ENCODE measurements around the gene PKIB.

Gene PKIB

DNA sequence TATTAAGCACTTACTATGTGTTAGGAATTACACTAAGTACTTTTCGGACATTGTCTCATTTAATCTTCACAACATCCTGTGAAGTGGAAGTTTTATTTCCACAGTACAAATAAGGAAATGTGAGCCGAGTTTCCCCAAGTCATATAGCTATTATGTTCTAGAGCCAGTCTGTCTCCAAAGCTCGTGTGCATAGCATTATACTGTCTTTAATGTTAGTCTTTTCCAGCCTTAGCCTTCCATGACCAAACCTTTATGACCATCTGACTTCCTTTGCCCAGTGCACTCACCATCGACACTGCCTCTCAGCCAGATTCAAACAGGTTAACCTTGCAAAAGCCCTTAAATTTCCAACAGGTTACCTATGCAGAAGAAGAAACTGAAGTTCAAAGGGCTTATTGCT is 55.7 kb downstream of the PKIB start:
- H3K27ac ChIP-seq: no peak overlapping the region
- TF ChIP-seq, protein P1, sequence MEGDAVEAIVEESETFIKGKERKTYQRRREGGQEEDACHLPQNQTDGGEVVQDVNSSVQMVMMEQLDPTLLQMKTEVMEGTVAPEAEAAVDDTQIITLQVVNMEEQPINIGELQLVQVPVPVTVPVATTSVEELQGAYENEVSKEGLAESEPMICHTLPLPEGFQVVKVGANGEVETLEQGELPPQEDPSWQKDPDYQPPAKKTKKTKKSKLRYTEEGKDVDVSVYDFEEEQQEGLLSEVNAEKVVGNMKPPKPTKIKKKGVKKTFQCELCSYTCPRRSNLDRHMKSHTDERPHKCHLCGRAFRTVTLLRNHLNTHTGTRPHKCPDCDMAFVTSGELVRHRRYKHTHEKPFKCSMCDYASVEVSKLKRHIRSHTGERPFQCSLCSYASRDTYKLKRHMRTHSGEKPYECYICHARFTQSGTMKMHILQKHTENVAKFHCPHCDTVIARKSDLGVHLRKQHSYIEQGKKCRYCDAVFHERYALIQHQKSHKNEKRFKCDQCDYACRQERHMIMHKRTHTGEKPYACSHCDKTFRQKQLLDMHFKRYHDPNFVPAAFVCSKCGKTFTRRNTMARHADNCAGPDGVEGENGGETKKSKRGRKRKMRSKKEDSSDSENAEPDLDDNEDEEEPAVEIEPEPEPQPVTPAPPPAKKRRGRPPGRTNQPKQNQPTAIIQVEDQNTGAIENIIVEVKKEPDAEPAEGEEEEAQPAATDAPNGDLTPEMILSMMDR (conservative IDR thresholded peaks at IDR 0.05): no peak
- no peak for TF ChIP-seq ZFX (IDR thresholded peaks at IDR 0.05)

DNA sequence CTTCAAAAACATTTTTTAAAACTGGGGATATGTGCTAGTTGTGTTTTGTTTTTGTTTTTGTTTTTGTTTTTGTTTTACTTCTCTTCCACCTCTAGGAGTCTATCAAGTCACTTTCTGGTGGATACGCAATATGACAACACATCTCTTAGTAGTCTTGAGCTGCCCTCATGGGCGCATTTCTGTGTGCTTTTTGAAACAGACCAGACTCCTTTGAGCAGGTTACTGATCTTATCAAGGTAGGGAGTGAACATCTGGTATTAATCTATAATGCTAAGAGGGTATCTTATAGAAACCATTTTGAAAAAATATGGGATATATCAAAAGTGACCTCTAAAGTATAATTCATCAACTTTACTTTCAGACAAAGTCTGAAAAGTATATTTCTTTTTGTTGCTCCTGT is 56.2 kb downstream of the PKIB start:
- no peak overlapping the region for H3K27ac ChIP-seq
- TF ChIP-seq, protein P1 (conservative IDR thresholded peaks at IDR 0.05): no peak

DNA sequence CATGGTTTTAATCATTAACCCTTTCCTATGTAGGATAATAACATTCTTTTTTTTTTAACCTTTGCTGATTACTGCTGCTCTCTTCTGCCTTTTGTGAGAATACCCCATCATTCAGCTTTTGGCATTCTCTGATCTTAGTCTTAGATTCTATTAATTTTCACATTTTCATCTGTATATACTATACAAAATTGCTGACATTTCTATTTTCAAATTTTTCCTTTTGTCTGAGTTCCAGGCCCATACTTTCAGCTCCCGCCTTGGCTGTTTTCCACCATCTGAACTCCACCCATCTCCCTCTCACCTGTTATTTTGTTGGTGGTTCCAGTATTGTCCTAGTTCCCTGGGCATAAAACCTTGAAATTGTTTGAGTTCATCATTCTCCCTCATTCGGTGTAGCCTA is 59.2 kb downstream of the PKIB start:
- no peak overlapping the region for H3K27ac ChIP-seq
- TF ChIP-seq ZFX (IDR thresholded peaks at IDR 0.05): no peak
- TF ChIP-seq, protein P1 (conservative IDR thresholded peaks at IDR 0.05): no peak

DNA sequence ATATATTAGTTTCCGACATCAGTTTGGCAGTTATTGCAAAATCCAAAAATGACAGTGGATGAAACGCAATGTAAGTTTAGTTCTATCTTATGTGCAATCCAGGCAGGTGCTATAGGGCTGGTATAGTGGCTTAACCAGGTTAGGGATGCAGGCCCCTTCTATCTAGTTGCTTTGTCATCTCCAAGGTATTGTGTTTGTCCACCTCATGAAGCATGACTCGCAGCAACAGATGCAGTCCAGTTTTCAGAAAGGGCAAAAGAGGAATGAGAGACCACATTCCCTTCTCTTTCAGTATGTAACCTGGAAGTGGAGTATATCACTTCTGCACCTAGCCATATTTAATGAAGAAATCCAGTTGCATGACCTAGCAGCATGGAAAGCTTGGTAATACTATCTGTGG is 59.7 kb downstream of the PKIB start:
- H3K27ac ChIP-seq: no peak overlapping the region
- TF ChIP-seq, protein P1 (conservative IDR thresholded peaks at IDR 0.05): no peak
- TF ChIP-seq ZFX (IDR thresholded peaks at IDR 0.05): no peak

DNA sequence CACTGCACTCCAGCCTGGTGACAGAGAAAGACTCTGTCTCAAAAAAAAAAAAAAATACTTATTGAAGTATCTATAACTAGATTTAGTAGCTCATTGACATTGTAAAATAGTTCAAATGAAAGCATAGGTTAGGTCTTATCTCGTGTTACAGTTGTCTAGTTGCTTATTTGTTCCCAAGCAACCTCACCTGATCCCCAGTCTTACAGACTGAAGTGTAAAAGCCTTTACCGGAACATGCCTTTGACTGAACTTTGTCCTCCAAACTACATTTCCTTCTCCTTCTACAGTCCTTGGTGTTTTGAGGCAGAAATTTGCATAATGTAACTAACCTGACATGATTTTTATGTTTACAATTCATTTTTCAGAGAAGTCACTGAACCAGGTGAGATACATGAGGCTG is 61.0 kb downstream of the PKIB start:
- TF ChIP-seq ZFX (IDR thresholded peaks at IDR 0.05): no peak
- TF ChIP-seq, protein P1 (conservative IDR thresholded peaks at IDR 0.05): no peak
- no peak overlapping the region for H3K27ac ChIP-seq

DNA sequence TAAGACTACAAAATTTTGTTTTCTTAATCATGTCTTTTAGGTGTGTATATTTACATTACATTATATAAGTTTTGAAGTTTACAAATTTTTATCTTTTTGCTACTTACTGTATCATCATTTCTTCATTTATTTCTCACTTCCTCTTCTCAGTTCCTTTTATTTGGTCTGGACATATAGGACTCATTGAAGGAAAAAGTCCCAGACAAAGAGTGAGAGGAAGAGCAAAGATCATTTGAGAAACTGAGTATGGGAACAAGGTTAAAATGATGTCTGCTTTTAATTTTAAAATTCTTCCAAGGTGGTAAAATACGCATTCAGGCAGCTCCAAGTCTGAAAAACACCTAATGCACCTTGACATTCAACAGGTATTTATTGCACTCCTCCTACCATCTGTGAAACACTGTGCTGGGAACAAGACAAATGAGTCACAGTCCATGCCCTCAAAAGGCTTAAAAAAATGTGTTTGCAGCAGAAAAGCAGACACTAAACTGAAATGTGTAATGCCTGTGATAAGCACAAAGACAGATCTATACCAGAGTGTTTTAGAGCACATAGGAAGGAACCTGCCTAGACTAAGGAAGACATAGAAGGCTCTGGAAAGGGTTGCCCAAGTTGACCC is 63.2 kb downstream of the PKIB start:
- no peak for TF ChIP-seq ZFX (IDR thresholded peaks at IDR 0.05)
- TF ChIP-seq, protein P1 (conservative IDR thresholded peaks at IDR 0.05): no peak
- H3K27ac ChIP-seq: no peak overlapping the region

DNA sequence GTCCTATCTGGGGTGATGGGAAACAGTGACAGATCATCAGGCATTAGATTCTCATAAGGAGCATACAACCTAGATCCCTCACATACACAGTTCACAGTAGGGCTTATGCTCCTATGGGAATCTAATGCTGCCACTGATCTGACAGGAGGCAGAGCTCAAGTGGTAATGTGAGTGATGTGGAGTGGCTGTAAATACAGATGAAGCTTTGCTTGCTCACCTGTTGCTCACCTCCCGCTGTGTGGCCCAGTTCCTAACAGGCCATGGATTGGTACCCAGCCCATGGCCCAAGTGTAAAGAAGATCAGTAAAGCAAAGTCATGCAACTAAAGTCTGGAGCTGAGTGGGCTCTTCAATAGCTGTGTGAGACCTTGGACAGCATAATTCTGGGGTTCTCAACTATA is 65.9 kb downstream of the PKIB start:
- H3K27ac ChIP-seq: no peak overlapping the region
- TF ChIP-seq, protein P1 (conservative IDR thresholded peaks at IDR 0.05): no peak
- no peak for TF ChIP-seq ZFX (IDR thresholded peaks at IDR 0.05)
